Transverse colon (tissue), 4 donors: ENCODE measurements around the gene ZBED6. TPM values are rescaled to one million over a fixed set of nuclear protein-coding genes. Genes with fewer than 3 reads are reported as not detected.
A peak's percentile ranks its signal among the peaks of the same experiment; 100 is the strongest.

ENCODE experiments used
- DNase-seq: peaks from one replicate; pipeline ENCODE4 v3.0.0-alpha.2; 2019
- H3K27ac ChIP-seq, 4 donors: fragments of 200-600 bp; sonication (generic); 2 replicates each; pipeline ENCODE4 v1.5.1; 2016 to 2018; ENCODE audit warnings: inconsistent platforms in 4 of 4
- H3K27me3 ChIP-seq: fragments of 200-600 bp; sonication (generic); 2 replicates; pipeline ENCODE4 v1.5.1; 2017; ENCODE audit warnings: inconsistent platforms
- H3K36me3 ChIP-seq, 4 donors: fragments of 200-600 bp; sonication (generic); 2 replicates each; pipeline ENCODE4 v1.5.1; 2017 to 2019; ENCODE audit warnings: inconsistent platforms in 4 of 4
- H3K4me1 ChIP-seq, 4 donors: fragments of 200-600 bp; sonication (generic); 2 replicates each; pipeline ENCODE4 v1.5.1; 2017 to 2020; ENCODE audit warnings: inconsistent platforms in 4 of 4
- H3K4me3 ChIP-seq, 4 donors: fragments of 200-600 bp; sonication (generic); 1 replicate in 1 of 4; 2 replicates in 3 of 4; pipeline versions ENCODE4 v1.5.1 to v1.6.1; 2017 to 2019; ENCODE audit warnings: inconsistent platforms in 4 of 4
- H3K9me3 ChIP-seq, 2 donors: fragments of 200-600 bp; sonication (generic); 2 replicates each; pipeline ENCODE4 v1.5.1; 2017 to 2019; ENCODE audit warnings: inconsistent platforms in 2 of 2
- EP300 ChIP-seq: sonication (generic); formaldehyde crosslinking; IDR thresholded peaks from one replicate; pipeline ENCODE4 v1.6.1; 2017; ENCODE audit warnings: antibody characterized with exemption, low read depth
- POLR2A ChIP-seq: fragments of 450-650 bp; IDR thresholded peaks from one replicate; pipeline ENCODE4 v1.6.1; 2016; ENCODE audit warnings: antibody characterized with exemption, mild to moderate bottlenecking, moderate library complexity
- POLR2AphosphoS5 ChIP-seq, 3 donors: sonication (generic); formaldehyde crosslinking; IDR thresholded peaks; one replicate each; pipeline ENCODE4 v1.6.1; 2016; ENCODE audit warnings: antibody characterized with exemption in 3 of 3
- WGBS, 2 donors: methylation state at CpG; one replicate each; pipeline ENCODE4 v1.1.5; 2018; ENCODE audit warnings: low coverage in 1 of 2; 5-methylcytosine and 5-hydroxymethylcytosine counted together
- in situ Hi-C, 4 donors: fragments of 200-750 bp; cut with MboI; loops; one replicate each; pipeline versions ENCODE4 v1.15.0 to v1.15.1; 2017; ENCODE audit warnings: low sequenced_read_pairs in 3 of 4, low pct_ligation_motif_present in 1 of 4, low pct_unique_long_range_greater_than_20kb in 1 of 4
- intact Hi-C: fragments of 100-400 bp; cut with DNase I; formaldehyde crosslinking; loops from one replicate; pipeline ENCODE4 v1.15.1; 2023; ENCODE audit warnings: low total_unique reads
- total RNA-seq, 4 donors: library from RNA; depleted of rRNA; stranded (reverse); fragments of >200 nt; gene quantifications; one replicate each; pipeline ENCODE4 v1.1.0, GENCODE V29; 2016
- TF ChIP-seq, protein P1 (sequence below), 5 experiments: fragments of 200-600 bp in 3 of 5; fragments of 450-650 bp in 2 of 5; sonication (generic) in 3 of 5; IDR thresholded peaks; 1 replicate in 2 of 5; 2 replicates in 3 of 5; pipeline ENCODE4 v1.5.1; 2016 to 2017; ENCODE audit warnings: antibody characterized with exemption in 5 of 5, inconsistent platforms in 3 of 5, mild to moderate bottlenecking in 2 of 5, moderate library complexity in 1 of 5

ZBED6 gene
- total RNA-seq, 4 donors from 2014 or later = 12.7 to 29.7 (median 23.6) TPM

- Histone ChIP-seq H3K4me3 (no peak overlapping the region), H3K27ac (no peak overlapping the region), H3K36me3 (no peaks in the 10 kb centered on the region), H3K27me3 (no peaks in the 10 kb centered on the region), H3K9me3 (no peaks in the 10 kb centered on the region), H3K4me1 (peaks cover 30 to 72% (median 40%) of the 10 kb centered on the region in 4 donors)
- in situ Hi-C loops (no loop called here), intact Hi-C loops (loop anchor here (10.0 kb wide), 1 partner anchor 294 kb away; no protein-coding TSS in a partner anchor)
- no peak for DNase-seq
- WGBS, 2 donors = 86 to 100% methylated on average over 3 to 4 of the region's 4 CpGs
- TF ChIP-seq, protein P1, sequence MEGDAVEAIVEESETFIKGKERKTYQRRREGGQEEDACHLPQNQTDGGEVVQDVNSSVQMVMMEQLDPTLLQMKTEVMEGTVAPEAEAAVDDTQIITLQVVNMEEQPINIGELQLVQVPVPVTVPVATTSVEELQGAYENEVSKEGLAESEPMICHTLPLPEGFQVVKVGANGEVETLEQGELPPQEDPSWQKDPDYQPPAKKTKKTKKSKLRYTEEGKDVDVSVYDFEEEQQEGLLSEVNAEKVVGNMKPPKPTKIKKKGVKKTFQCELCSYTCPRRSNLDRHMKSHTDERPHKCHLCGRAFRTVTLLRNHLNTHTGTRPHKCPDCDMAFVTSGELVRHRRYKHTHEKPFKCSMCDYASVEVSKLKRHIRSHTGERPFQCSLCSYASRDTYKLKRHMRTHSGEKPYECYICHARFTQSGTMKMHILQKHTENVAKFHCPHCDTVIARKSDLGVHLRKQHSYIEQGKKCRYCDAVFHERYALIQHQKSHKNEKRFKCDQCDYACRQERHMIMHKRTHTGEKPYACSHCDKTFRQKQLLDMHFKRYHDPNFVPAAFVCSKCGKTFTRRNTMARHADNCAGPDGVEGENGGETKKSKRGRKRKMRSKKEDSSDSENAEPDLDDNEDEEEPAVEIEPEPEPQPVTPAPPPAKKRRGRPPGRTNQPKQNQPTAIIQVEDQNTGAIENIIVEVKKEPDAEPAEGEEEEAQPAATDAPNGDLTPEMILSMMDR (IDR thresholded peaks at IDR 0.05) = no peak
- TF ChIP-seq EP300 (no peak), POLR2A (no peak)
Measured at GRCh38 chr1:203799157-203799556, 3.7 kb downstream of the ZBED6 start.

GRCh38 chr1:203799971-203800370 is 4.5 kb downstream of the ZBED6 start:
- Histone ChIP-seq H3K27me3 (no peaks in the 10 kb centered on the region), H3K4me3 (no peak overlapping the region), H3K27ac (no peak overlapping the region), H3K4me1 (peaks cover 28 to 68% (median 38%) of the 10 kb centered on the region in 4 donors), H3K36me3 (peaks cover 0 to 5% (median 0%) of the 10 kb centered on the region in 4 donors), H3K9me3 (no peaks in the 10 kb centered on the region)
- intact Hi-C loops (loop anchor here (10.0 kb wide), 1 partner anchor 295 kb away; no protein-coding TSS in a partner anchor), in situ Hi-C loops (no loop called here)
- DNase-seq = no peak
- 57% methylated on average over 1 of the region's 1 CpG; no CpG with 5 or more reads in 1 of the 2 donors for WGBS, 2 donors
- TF ChIP-seq, protein P1 (IDR thresholded peaks at IDR 0.05) = no peak

DNA sequence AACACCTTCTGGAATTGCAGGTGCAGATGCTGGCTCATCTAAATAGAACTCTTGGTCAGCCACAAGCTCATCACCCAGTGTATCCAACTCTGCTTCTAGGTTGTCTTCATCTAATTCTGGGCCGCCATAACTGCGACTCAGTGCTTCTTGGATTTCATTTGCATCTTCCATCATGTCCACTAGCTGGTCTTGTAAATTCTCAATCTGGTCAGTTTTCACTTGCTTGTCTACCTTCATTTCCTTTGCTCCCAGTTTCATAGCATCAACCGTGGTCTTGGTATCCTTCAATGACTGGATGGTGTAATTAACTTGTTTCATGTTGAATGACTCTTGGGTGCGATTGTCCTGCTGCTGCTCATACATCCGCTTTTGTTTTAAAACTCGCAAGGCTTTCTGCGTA is 10.3 kb downstream of the ZBED6 start:
- Histone ChIP-seq H3K9me3 (no peaks in the 10 kb centered on the region), H3K36me3 (peaks cover 0 to 28% (median 4%) of the 10 kb centered on the region in 4 donors), H3K27me3 (no peaks in the 10 kb centered on the region), H3K4me1 (peaks cover 11 to 38% (median 13%) of the 10 kb centered on the region in 4 donors), H3K4me3 (no peak overlapping the region), H3K27ac (no peak overlapping the region)
- no peak for TF ChIP-seq POLR2A
- TF ChIP-seq, protein P1 (IDR thresholded peaks at IDR 0.05) = no peak
- no peak for TF ChIP-seq POLR2AphosphoS5 (IDR thresholded peaks at IDR 0.05)
- TF ChIP-seq EP300 = no peak
- WGBS, 2 donors = 92 to 97% methylated on average over 5 to 7 of the region's 7 CpGs
- intact Hi-C loops (no loop called here), in situ Hi-C loops (no loop called here)
- no peak for DNase-seq

- in situ Hi-C loops = no loop called here
- Histone ChIP-seq H3K9me3 (no peaks in the 10 kb centered on the region), H3K4me3 (no peak overlapping the region), H3K27me3 (no peaks in the 10 kb centered on the region), H3K36me3 (peaks cover 0 to 28% (median 4%) of the 10 kb centered on the region in 4 donors), H3K4me1 (peaks cover 0 to 22% (median 7%) of the 10 kb centered on the region in 4 donors), H3K27ac (peak overlapping the region in 3 of 4 donors; percentile 12 to 57 (median 19))
- DNase-seq = no peak
- WGBS, 2 donors = 83 to 84% methylated on average over 2 of the region's 2 CpGs
- TF ChIP-seq EP300 (no peak), POLR2AphosphoS5 (IDR thresholded peaks at IDR 0.05) (no peak)
- intact Hi-C loops = no loop called here
Measured at GRCh38 chr1:203807196-203807595, 11.8 kb downstream of the ZBED6 start.
